NCI-H2171 treated with DMSO at 0.1 percent for 48 hours (cell line): Measurements from ENCODE around the gene XYLT1.

Experiments
- DNase-seq: peaks from one replicate; lab custom pipeline; 2025; lab: John Stamatoyannopoulos, UW

The XYLT1 gene

GRCh38 chr16:17101646-17102045 lies 369.1 kb downstream of the XYLT1 start:
- DNase-seq: peak; percentile 65

GRCh38 chr16:17098685-17099084 lies 372.1 kb downstream of the XYLT1 start:
- no peak for DNase-seq

GRCh38 chr16:17084130-17084529 lies 386.6 kb downstream of the XYLT1 start:
- DNase-seq: no peak

- DNase-seq: no peak
Observed at GRCh38 chr16:17083628-17084027, 387.1 kb downstream of the XYLT1 start.

- DNase-seq: no peak
Observed at GRCh38 chr16:17082095-17082882, 388.5 kb downstream of the XYLT1 start.

- DNase-seq: no peak
Observed at GRCh38 chr16:17080105-17080504, 390.7 kb downstream of the XYLT1 start.

GRCh38 chr16:17078931-17079631 lies 391.7 kb downstream of the XYLT1 start:
- DNase-seq: peak; percentile 73

GRCh38 chr16:17076818-17077498 lies 393.8 kb downstream of the XYLT1 start:
- DNase-seq: no peak

GRCh38 chr16:17076092-17076754 lies 394.5 kb downstream of the XYLT1 start:
- DNase-seq: no peak

GRCh38 chr16:17072104-17072503 lies 398.7 kb downstream of the XYLT1 start:
- DNase-seq: no peak

- peak; percentile 66 for DNase-seq
Observed at GRCh38 chr16:17070882-17071592, 399.7 kb downstream of the XYLT1 start.

GRCh38 chr16:17069681-17070080 lies 401.1 kb downstream of the XYLT1 start:
- DNase-seq: no peak

- no peak for DNase-seq
Observed at GRCh38 chr16:17068524-17068923, 402.2 kb downstream of the XYLT1 start.

- DNase-seq: no peak
Observed at GRCh38 chr16:17067882-17068281, 402.9 kb downstream of the XYLT1 start.

- DNase-seq: no peak
Observed at GRCh38 chr16:17063201-17064139, 407.3 kb downstream of the XYLT1 start.

GRCh38 chr16:17062676-17063075 lies 408.1 kb downstream of the XYLT1 start:
- no peak for DNase-seq

- no peak for DNase-seq
Observed at GRCh38 chr16:17061326-17061725, 409.4 kb downstream of the XYLT1 start.

GRCh38 chr16:17058471-17058870 lies 412.3 kb downstream of the XYLT1 start:
- no peak for DNase-seq

- no peak for DNase-seq
Observed at GRCh38 chr16:17056666-17057065, 414.1 kb downstream of the XYLT1 start.

GRCh38 chr16:17053536-17054160 lies 417.1 kb downstream of the XYLT1 start:
- DNase-seq: no peak
